H9 (cell line): ENCODE measurements around the gene SOWAHC. TPM values are rescaled to one million over a fixed set of nuclear protein-coding genes. Genes with fewer than 3 reads are reported as not detected.

Source experiments
- DNase-seq: peaks from one replicate; pipeline ENCODE4 v3.0.0-alpha.2; 2017
- H2AFZ ChIP-seq: one replicate; pipeline ENCODE4 v1.6.1; 2013; ENCODE audit warnings: mild to moderate bottlenecking, low read length, control low read depth, moderate library complexity
- H2AK5ac ChIP-seq: 2 replicates; pipeline ENCODE4 v1.6.1; 2013; ENCODE audit warnings: low read length, control low read depth, mixed read lengths; ENCODE audit not compliant: insufficient read length
- H2BK120ac ChIP-seq: one replicate; pipeline ENCODE4 v1.6.1; 2013; ENCODE audit warnings: low read depth, mild to moderate bottlenecking, low read length, control low read depth, inconsistent platforms; ENCODE audit not compliant: poor library complexity, severe bottlenecking
- H2BK12ac ChIP-seq: 2 replicates; pipeline ENCODE4 v1.6.1; 2013; ENCODE audit warnings: low read length, control low read depth, mixed read lengths, low read depth; ENCODE audit not compliant: insufficient read length
- H2BK15ac ChIP-seq: 2 replicates; pipeline ENCODE4 v1.6.1; 2013; ENCODE audit warnings: low read depth, low read length, control low read depth
- H2BK20ac ChIP-seq: one replicate; pipeline ENCODE4 v1.6.1; 2013; ENCODE audit warnings: low read depth, mild to moderate bottlenecking, low read length, control low read depth, inconsistent platforms; ENCODE audit not compliant: poor library complexity, severe bottlenecking
- H2BK5ac ChIP-seq: 2 replicates; pipeline ENCODE4 v1.6.1; 2013; ENCODE audit warnings: low read length, control low read depth, mixed read lengths; ENCODE audit not compliant: insufficient read length
- H3K14ac ChIP-seq: 2 replicates; pipeline ENCODE4 v1.6.1; 2013; ENCODE audit warnings: low read length, control low read depth; ENCODE audit not compliant: insufficient read depth
- H3K18ac ChIP-seq: 2 replicates; pipeline ENCODE4 v1.6.1; 2013; ENCODE audit warnings: low read depth, mild to moderate bottlenecking, mixed read lengths, low read length, control low read depth; ENCODE audit not compliant: insufficient read length
- H3K23ac ChIP-seq: 2 replicates; pipeline ENCODE4 v1.6.1; 2013; ENCODE audit warnings: low read length, control low read depth, mixed read lengths, low read depth; ENCODE audit not compliant: insufficient read length
- H3K23me2 ChIP-seq: 2 replicates; pipeline ENCODE4 v1.6.1; 2013; ENCODE audit warnings: low read depth, mild to moderate bottlenecking, mixed read lengths, low read length, control low read depth; ENCODE audit not compliant: insufficient read length, poor library complexity, severe bottlenecking
- H3K27ac ChIP-seq: 2 replicates; pipeline ENCODE4 v1.5.1; 2013; ENCODE audit warnings: low read length, control low read depth, mixed read lengths, low read depth; ENCODE audit not compliant: insufficient read length
- H3K27me3 ChIP-seq: 2 replicates; pipeline ENCODE4 v1.6.1; 2013; ENCODE audit warnings: low read length, control low read depth, inconsistent platforms; ENCODE audit not compliant: insufficient read depth
- H3K4ac ChIP-seq: 2 replicates; pipeline ENCODE4 v1.6.1; 2013; ENCODE audit warnings: low read depth, mild to moderate bottlenecking, control low read depth, inconsistent platforms, low read length, moderate library complexity
- H3K4me1 ChIP-seq: 2 replicates; pipeline ENCODE4 v1.6.1; 2013; ENCODE audit warnings: low read length, control low read depth, inconsistent platforms; ENCODE audit not compliant: insufficient read depth
- H3K4me2 ChIP-seq: 2 replicates; pipeline ENCODE4 v1.6.1; 2013; ENCODE audit warnings: low read length, control low read depth, mixed read lengths; ENCODE audit not compliant: insufficient read length, insufficient read depth
- H3K56ac ChIP-seq: 2 replicates; pipeline ENCODE4 v1.6.1; 2013; ENCODE audit warnings: low read depth, mild to moderate bottlenecking, mixed read lengths, low read length, control low read depth; ENCODE audit not compliant: insufficient read length
- H3K79me1 ChIP-seq: 2 replicates; pipeline ENCODE4 v1.6.1; 2013; ENCODE audit warnings: low read depth, mild to moderate bottlenecking, moderate library complexity, low read length, control low read depth, inconsistent platforms; ENCODE audit not compliant: insufficient read depth, poor library complexity, severe bottlenecking
- H3K79me2 ChIP-seq: 2 replicates; pipeline ENCODE4 v1.6.1; 2013; ENCODE audit warnings: low read length, control low read depth, inconsistent platforms; ENCODE audit not compliant: insufficient read depth
- H3K9ac ChIP-seq: 2 replicates; pipeline ENCODE4 v1.6.1; 2013; ENCODE audit warnings: low read length, control low read depth, mixed read lengths; ENCODE audit not compliant: insufficient read length; ENCODE audit errors: extremely low read depth
- H3K9me3 ChIP-seq: one replicate; pipeline ENCODE4 v1.6.1; 2013; ENCODE audit warnings: low read depth, low read length, inconsistent platforms; ENCODE audit not compliant: control insufficient read depth
- H3T11ph ChIP-seq: one replicate; pipeline ENCODE4 v1.6.1; 2013; ENCODE audit warnings: mild to moderate bottlenecking, low read length, control low read depth, inconsistent platforms
- H4K20me1 ChIP-seq: one replicate; pipeline ENCODE4 v1.6.1; 2013; ENCODE audit not compliant: control insufficient read depth, insufficient read length, insufficient read depth
- H4K5ac ChIP-seq: 2 replicates; pipeline ENCODE4 v1.6.1; 2013; ENCODE audit warnings: low read depth, mild to moderate bottlenecking, mixed read lengths, low read length, control low read depth; ENCODE audit not compliant: insufficient read length
- H4K8ac ChIP-seq: replicated peaks from 2 replicates; pipeline ENCODE4 v1.6.1; 2013; ENCODE audit warnings: low read length, control low read depth, mixed read lengths, low read depth; ENCODE audit not compliant: insufficient read length
- H4K91ac ChIP-seq: 2 replicates; pipeline ENCODE4 v1.6.1; 2013; ENCODE audit warnings: low read depth, mild to moderate bottlenecking, moderate library complexity, mixed read lengths, low read length, control low read depth; ENCODE audit not compliant: insufficient read length
- H3K27ac Mint-ChIP-seq, 3 experiments: 2 replicates in 2 of 3; 3 replicates in 1 of 3; pipeline ENCODE4 v1.8.0; 2020 to 2021; ENCODE audit warnings: mixed read lengths in 3 of 3, mild to moderate bottlenecking in 1 of 3, moderate library complexity in 1 of 3
- H3K27me3 Mint-ChIP-seq: 2 replicates; pipeline ENCODE4 v1.8.0; 2021; ENCODE audit warnings: low read depth, mild to moderate bottlenecking, moderate library complexity, mixed read lengths
- H3K36me3 Mint-ChIP-seq, 3 experiments: 2 replicates in 2 of 3; 3 replicates in 1 of 3; pipeline ENCODE4 v1.8.0; 2020 to 2021; ENCODE audit warnings: low read depth in 3 of 3, mixed read lengths in 3 of 3; ENCODE audit not compliant: insufficient read depth in 1 of 3
- H3K4me1 Mint-ChIP-seq, 2 experiments: 2 replicates each; pipeline ENCODE4 v1.8.0; 2020; ENCODE audit warnings: mixed read lengths in 2 of 2
- H3K4me3 Mint-ChIP-seq, 2 experiments: 2 replicates in 1 of 2; 3 replicates in 1 of 2; pipeline ENCODE4 v1.8.0; 2020 to 2021; ENCODE audit warnings: mild to moderate bottlenecking in 2 of 2, mixed read lengths in 2 of 2, moderate library complexity in 1 of 2
- H3K9me3 Mint-ChIP-seq, 2 experiments: 2 replicates in 1 of 2; 3 replicates in 1 of 2; pipeline ENCODE4 v1.8.0; 2020; ENCODE audit warnings: mild to moderate bottlenecking in 2 of 2, mixed read lengths in 2 of 2, moderate library complexity in 1 of 2
- CTCF ChIP-seq: fragments of 200-600 bp; sonication (generic); conservative IDR thresholded peaks from 3 replicates; pipeline ENCODE4 v1.8.0; 2021; ENCODE audit warnings: antibody characterized with exemption, mild to moderate bottlenecking
- WGBS: extraction: QIAGEN DNeasy Blood & Tissue Kit; methylation state at CpG from one replicate; pipeline ENCODE4 v1.1.7; 2013; ENCODE audit warnings: missing lambda C conversion rate, low lambda C conversion rate, mixed read lengths; ENCODE audit not compliant: insufficient read length; ENCODE audit errors: extremely low coverage; 5-methylcytosine and 5-hydroxymethylcytosine counted together
- total RNA-seq: library from RNA; stranded (reverse); gene quantifications from 2 replicates; pipeline ENCODE4 v1.2.1, GENCODE V29; 2021

Gene SOWAHC
- total RNA-seq, 1 experiment from 2014 or later: 20.1 TPM

DNA sequence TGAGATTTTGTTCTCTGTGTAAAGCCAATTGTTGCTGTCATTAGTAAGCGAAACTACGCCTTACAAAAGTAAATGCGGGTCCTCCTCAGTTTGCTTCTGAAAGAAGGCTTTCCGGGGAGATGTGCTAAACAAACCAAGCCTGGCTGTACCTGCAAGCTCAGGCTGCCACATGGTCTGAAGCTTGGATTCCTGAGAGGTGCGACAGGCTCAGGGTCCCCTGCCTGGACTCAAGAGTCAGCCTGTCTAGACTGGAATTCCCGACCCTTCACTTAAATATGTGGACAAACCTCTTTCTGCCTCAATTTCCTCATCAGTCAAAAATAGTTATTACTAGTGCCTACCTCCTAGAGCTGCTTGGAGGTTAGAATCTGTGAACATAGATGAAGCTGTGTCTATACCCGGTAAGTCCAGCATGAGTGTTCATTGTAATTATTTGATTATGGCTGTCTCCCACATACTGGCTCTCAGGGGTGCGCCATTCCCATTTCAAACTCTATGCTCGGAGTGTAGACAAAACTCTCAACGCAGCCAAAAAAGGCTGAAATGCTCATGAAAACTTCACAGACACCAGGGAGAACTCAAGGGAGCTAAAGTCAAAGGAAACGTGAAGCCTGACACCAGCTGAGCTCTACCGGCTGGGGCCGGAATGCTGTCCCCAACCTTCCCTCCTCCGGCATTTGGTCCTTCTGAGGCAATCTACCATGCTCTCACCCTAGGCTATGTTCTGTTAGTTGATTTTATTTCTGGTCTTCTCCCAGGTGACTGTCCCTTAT is 31.4 kb downstream of the SOWAHC start:
- H2AK5ac ChIP-seq: no peak overlapping the region
- H3K27ac Mint-ChIP-seq: peak overlapping the region; percentile 34 to 50 (median 40); a peak in 5 of 7 replicates
- no peaks in the 10 kb centered on the region for H3K9me3 Mint-ChIP-seq
- no peak overlapping the region; a peak in 1 of 5 replicates for H3K4me3 Mint-ChIP-seq
- H3K27me3 Mint-ChIP-seq: no peaks in the 10 kb centered on the region
- no peak overlapping the region for H4K5ac ChIP-seq
- no peak for TF ChIP-seq CTCF
- no peaks in the 10 kb centered on the region for H3K27me3 ChIP-seq
- H2BK120ac ChIP-seq: no peak overlapping the region
- H3T11ph ChIP-seq: no peak overlapping the region
- no peak overlapping the region for H2BK15ac ChIP-seq
- WGBS: no CpG with 5 or more reads among the region's 14 CpGs
- H3K9me3 ChIP-seq: no peaks in the 10 kb centered on the region
- no peak overlapping the region for H2BK5ac ChIP-seq
- no peak overlapping the region for H3K56ac ChIP-seq
- no peak overlapping the region for H3K23ac ChIP-seq
- no peaks in the 10 kb centered on the region; the same call in 1 of the 2 replicates for H3K4me1 ChIP-seq
- peaks cover 25 to 31% of the 10 kb centered on the region in 2 experiments for H3K4me1 Mint-ChIP-seq
- no peak overlapping the region for H3K9ac ChIP-seq
- no peaks in the 10 kb centered on the region for H3K79me1 ChIP-seq
- no peaks in the 10 kb centered on the region for H4K20me1 ChIP-seq
- H2AFZ ChIP-seq: no peak overlapping the region
- no peak overlapping the region for H3K14ac ChIP-seq
- no peak overlapping the region for H3K18ac ChIP-seq
- H3K36me3 Mint-ChIP-seq: no peaks in the 10 kb centered on the region
- no peak overlapping the region for H4K91ac ChIP-seq
- peak overlapping the region; percentile 4 for H2BK12ac ChIP-seq
- no peak overlapping the region for H3K27ac ChIP-seq
- DNase-seq: no peak
- H3K4ac ChIP-seq: no peak overlapping the region
- no peaks in the 10 kb centered on the region for H3K23me2 ChIP-seq
- no peak overlapping the region for H2BK20ac ChIP-seq
- no peaks in the 10 kb centered on the region for H3K79me2 ChIP-seq
- H3K4me2 ChIP-seq: no peak overlapping the region
- no peak overlapping the region for H4K8ac ChIP-seq
